HUES48 (cell line): ENCODE measurements around the gene TMEM244.
"Not testable (repeated sequence)": the region's sequence is repeated elsewhere in the genome, so short reads cannot be mapped to it uniquely, and the experiment has no call there.

ENCODE experiments used
- H3K27ac ChIP-seq: one replicate; pipeline ENCODE4 v1.7.0; 2013; ENCODE audit warnings: low read depth, low read length, inconsistent platforms
- H3K27me3 ChIP-seq: 2 replicates; pipeline ENCODE4 v1.6.1; 2013; ENCODE audit warnings: mild to moderate bottlenecking, low read length; ENCODE audit not compliant: control insufficient read depth, insufficient read depth
- H3K36me3 ChIP-seq: 2 replicates; pipeline ENCODE4 v1.6.1; 2013; ENCODE audit warnings: low read length; ENCODE audit not compliant: control insufficient read depth, insufficient read depth
- H3K4me1 ChIP-seq: 2 replicates; pipeline ENCODE4 v1.6.1; 2013; ENCODE audit warnings: mild to moderate bottlenecking, low read length; ENCODE audit not compliant: control insufficient read depth, insufficient read depth
- H3K4me3 ChIP-seq: 2 replicates; pipeline ENCODE4 v1.5.1; 2013; ENCODE audit warnings: mild to moderate bottlenecking, low read depth, low read length
- H3K9ac ChIP-seq: 2 replicates; pipeline ENCODE4 v1.6.1; 2013; ENCODE audit warnings: mild to moderate bottlenecking, low read depth, low read length, moderate library complexity
- H3K9me3 ChIP-seq: 2 replicates; pipeline ENCODE4 v1.6.1; 2013; ENCODE audit warnings: low read length; ENCODE audit not compliant: control insufficient read depth, insufficient read depth

Gene TMEM244

DNA sequence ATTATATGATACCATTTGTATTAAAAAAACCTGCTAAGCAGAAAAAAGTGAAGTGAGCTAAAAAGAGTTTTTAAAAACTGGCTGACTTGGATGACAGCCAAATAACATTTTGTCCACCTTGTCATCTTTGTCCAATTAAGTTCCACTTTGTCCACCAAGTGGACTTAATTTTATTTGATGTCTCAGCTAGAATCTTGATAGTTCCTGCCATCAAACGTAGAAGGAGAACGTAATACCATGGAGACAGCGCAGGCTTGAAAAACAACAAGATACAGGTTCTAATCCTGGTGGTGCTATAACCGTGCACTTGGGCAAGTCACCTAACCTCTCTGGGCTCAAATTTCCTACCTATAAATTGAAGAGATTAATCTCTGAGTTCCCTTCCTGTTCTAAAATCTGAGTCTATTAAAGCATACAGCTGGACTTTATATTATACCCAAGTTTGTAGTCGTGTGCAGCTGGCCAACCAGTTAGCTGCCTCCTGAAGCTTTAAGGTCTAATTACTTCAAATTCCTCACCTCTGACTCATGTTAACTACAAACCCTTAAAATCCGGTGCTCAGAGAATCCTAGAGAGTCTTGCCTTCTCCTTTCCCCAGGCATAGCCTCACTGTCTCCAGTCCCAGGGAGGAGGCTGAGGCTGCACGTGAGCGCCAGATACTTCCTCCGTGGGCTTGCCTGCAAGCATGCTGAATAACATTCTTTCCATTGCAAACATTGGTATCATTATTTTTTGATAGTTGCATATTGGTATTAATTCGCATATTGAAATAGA lies 16.8 kb downstream of the TMEM244 start:
- no peaks in the 10 kb centered on the region for H3K27me3 ChIP-seq
- H3K9me3 ChIP-seq, result no peaks in the 10 kb centered on the region

DNA sequence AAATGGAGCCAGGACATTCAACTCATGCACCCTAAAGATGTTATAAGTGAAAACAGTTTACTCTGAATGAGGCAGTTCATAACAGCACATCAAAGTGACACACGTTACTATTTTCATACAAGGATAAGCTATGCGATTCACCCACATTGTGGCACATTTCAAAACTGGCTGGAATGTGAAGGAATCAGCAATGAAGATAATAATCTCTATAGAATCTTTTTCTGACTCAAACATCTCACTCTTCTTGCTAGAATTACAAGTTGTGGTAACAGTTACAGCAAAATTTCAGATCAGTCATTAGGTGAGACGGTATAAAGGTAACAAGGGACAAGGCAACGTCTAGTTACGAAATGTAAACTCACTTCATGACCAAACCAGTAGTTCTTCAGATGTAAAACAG lies 17.5 kb downstream of the TMEM244 start:
- no peaks in the 10 kb centered on the region for H3K27me3 ChIP-seq
- H3K4me3 ChIP-seq, result no peak overlapping the region
- no peaks in the 10 kb centered on the region for H3K9me3 ChIP-seq
- H3K36me3 ChIP-seq, result no peaks in the 10 kb centered on the region
- H3K9ac ChIP-seq, result no peak overlapping the region
- no peak overlapping the region for H3K27ac ChIP-seq
- H3K4me1 ChIP-seq, result no peaks in the 10 kb centered on the region; the same call in 1 of the 2 replicates

More for the DNA sequence above, 16.8 kb downstream of the TMEM244 start:
- no peaks in the 10 kb centered on the region for H3K36me3 ChIP-seq
- peak overlapping the region; percentile 4 for H3K27ac ChIP-seq
- no peak overlapping the region for H3K9ac ChIP-seq
- no peak overlapping the region for H3K4me3 ChIP-seq
- H3K4me1 ChIP-seq, result no peaks in the 10 kb centered on the region; the same call in 1 of the 2 replicates

DNA sequence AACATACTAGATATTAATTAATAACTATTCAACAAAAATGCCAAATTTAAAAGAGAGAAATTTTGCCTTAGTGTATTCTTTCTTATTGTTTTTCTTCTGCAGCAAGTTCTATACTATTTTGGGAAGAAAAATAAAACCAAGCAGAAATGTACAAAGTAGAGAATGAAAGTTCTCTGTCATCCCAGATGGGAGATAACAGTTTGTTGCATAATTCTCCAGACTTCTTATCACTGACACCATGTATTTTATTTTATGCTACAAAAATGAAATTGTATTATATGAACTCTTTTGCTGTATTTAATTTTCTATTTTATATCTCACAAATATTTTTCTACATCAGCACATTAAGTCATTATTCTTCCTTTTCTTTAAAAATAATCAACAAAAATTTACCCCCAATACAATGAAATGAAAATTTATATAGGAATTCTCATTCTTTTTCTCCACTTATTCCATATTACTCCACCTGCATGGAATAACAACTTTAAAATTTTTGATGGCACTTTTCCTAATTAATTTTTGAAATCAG lies 18.2 kb downstream of the TMEM244 start:
- Histone ChIP-seq H3K9me3 (no peaks in the 10 kb centered on the region), H3K27ac (no peak overlapping the region), H3K36me3 (no peaks in the 10 kb centered on the region), H3K27me3 (no peaks in the 10 kb centered on the region), H3K9ac (no peak overlapping the region), H3K4me3 (no peak overlapping the region), H3K4me1 (no peaks in the 10 kb centered on the region; the same call in 1 of the 2 replicates)

DNA sequence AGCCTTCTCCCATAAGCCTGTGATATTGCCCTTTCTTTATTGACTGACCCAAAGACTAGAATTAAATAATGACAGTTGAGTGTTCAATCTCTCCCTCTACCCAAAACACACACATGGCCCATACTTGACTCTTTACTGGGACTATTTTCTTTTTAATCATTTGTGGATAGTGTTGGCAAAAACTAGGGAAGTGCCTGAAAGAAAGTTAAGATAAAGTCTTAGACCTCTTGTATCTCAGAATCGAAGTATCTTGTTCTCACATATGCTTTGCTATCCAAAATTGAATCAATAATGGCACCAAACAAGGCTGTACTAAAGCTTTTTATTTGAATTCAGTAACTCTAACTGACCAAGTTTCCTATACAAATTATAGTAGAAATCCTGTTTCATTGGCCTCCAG lies 19.0 kb downstream of the TMEM244 start:
- Histone ChIP-seq H3K9ac (no peak overlapping the region), H3K9me3 (no peaks in the 10 kb centered on the region), H3K27me3 (no peaks in the 10 kb centered on the region), H3K36me3 (no peaks in the 10 kb centered on the region), H3K4me3 (no peak overlapping the region), H3K27ac (no peak overlapping the region), H3K4me1 (no peaks in the 10 kb centered on the region; the same call in 1 of the 2 replicates)

DNA sequence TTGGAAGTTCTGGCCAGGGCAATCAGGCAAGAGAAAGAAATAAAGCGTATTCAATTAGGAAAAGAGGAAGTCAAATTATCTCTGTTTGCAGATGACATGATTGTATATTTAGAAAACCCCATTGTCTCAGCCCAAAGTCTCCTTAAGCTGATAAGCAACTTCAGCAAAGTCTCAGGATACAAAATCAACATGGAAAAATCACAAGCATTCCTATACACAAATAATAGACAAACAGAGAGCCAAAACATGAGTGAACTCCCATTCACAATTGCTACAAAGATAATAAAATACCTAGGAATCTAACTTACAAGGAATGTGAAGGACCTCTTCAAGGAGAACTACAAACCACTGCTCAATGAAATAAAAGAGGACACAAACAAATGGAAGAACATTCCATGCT lies 21.6 kb downstream of the TMEM244 start:
- not testable (repeated sequence) for H3K9ac ChIP-seq, H3K27me3 ChIP-seq, H3K36me3 ChIP-seq, H3K27ac ChIP-seq, H3K4me1 ChIP-seq, H3K9me3 ChIP-seq, H3K4me3 ChIP-seq

DNA sequence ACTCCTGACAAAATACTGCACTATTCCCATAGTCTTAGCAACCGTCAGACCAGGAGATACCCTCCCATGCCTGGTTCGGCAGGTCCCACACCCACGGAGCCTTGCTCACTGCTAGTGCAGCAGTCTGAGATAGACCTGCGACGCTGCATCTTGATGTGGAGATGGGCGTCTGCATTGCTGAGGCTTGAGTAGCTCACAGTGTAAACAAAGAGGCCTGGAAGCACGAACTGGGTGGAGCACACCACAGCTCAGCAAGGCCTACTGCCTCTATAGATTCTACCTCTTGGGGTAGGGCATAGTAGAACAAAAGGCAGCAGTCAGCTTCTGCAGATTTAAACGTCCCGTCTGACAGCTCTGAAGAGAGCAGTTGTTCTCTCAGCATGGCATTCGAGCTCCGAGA lies 25.4 kb downstream of the TMEM244 start:
- Histone ChIP-seq H3K4me3 (no peak overlapping the region), H3K4me1 (no peaks in the 10 kb centered on the region), H3K27ac (no peak overlapping the region)

DNA sequence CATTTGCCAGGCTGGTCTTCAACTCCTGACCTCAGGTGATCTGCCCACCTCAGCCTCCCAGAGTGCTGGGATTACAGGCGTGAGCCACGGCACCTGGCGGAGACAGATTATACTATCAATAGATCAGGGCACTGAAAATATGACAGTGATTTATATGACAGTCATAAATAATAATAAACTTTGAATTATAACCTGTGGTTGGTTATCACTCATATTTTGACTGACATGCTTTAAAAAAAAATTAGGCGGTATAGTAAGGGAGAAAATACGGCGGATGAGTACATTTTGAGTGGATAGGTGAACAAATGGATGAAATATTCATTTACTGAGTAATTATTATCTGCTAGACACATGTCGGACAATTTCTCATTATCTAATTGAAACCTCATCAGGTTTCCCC lies 28.8 kb downstream of the TMEM244 start:
- H3K4me3 ChIP-seq, result no peak overlapping the region
- no peaks in the 10 kb centered on the region for H3K27me3 ChIP-seq
- H3K4me1 ChIP-seq, result no peaks in the 10 kb centered on the region
- no peak overlapping the region for H3K9ac ChIP-seq
- no peak overlapping the region for H3K27ac ChIP-seq
- no peaks in the 10 kb centered on the region for H3K36me3 ChIP-seq
- no peaks in the 10 kb centered on the region for H3K9me3 ChIP-seq

More for the DNA sequence above, 25.4 kb downstream of the TMEM244 start:
- no peaks in the 10 kb centered on the region for H3K9me3 ChIP-seq
- no peak overlapping the region for H3K9ac ChIP-seq
- H3K36me3 ChIP-seq, result no peaks in the 10 kb centered on the region
- no peaks in the 10 kb centered on the region for H3K27me3 ChIP-seq

DNA sequence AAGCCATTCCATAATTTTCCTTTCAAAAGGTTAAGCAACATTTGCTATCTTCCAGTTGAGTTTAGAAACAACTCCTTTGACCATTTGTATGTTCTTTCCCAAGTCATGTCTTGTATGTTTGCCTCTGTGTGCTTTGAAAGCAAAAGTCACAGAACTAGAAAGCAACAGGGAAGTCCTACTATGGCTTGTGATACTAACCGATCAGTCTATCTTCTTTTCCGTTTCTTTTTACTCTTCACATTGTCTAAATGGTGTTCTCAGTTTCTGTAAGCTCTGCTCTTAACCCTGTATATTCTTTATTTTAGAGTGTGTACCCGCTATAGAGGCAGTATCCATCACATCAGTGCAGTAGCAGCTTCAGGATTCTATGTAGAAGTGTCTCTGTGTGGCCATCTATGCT lies 32.9 kb downstream of the TMEM244 start:
- Histone ChIP-seq H3K4me1 (no peaks in the 10 kb centered on the region), H3K27me3 (no peaks in the 10 kb centered on the region), H3K27ac (no peak overlapping the region), H3K36me3 (no peaks in the 10 kb centered on the region), H3K4me3 (no peak overlapping the region), H3K9ac (no peak overlapping the region), H3K9me3 (no peaks in the 10 kb centered on the region)

DNA sequence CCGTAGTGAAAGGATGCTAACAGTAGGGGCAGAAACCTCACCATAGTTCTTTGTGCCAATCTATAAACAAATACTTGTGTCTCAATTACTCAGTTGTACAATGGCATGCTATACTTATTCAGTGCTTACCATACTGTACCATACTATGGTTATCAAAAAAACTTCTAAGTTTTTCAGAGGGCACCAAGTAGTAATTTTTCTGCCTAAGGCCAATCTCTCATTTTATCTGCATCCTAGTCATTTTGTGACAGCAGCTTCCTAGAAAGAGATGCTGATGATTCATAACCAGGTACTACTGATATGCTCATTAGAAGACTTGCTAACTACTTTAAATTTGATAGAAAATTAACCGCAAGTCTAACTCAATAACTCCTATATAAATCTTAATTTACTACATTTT lies 42.9 kb downstream of the TMEM244 start:
- Histone ChIP-seq H3K9ac (no peak overlapping the region), H3K4me3 (no peak overlapping the region), H3K27ac (no peak overlapping the region), H3K9me3 (no peaks in the 10 kb centered on the region), H3K36me3 (no peaks in the 10 kb centered on the region), H3K4me1 (no peaks in the 10 kb centered on the region), H3K27me3 (no peaks in the 10 kb centered on the region)

DNA sequence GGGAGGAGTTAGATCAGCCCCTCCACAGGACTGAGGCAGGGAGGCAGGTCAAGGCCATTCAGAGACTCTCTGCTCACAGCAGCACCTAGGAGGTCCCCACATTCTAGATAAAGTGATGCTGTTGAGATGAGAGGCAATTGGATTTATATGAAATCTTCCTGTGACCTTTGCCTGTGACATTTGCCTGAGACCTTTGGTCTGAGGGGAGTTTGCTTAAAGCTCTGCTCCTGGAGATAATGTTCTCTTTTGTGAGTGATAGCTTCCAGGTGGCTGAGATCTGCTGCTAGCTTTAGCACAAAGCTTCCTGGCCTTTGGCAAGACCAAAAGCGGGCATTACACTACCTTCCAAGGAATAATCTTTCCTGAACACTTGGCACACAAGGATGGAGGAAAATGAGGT lies 43.3 kb downstream of the TMEM244 start:
- no peaks in the 10 kb centered on the region for H3K36me3 ChIP-seq
- H3K27me3 ChIP-seq, result no peaks in the 10 kb centered on the region
- no peak overlapping the region for H3K27ac ChIP-seq
- H3K9ac ChIP-seq, result no peak overlapping the region
- no peaks in the 10 kb centered on the region for H3K9me3 ChIP-seq
- no peaks in the 10 kb centered on the region for H3K4me1 ChIP-seq
- H3K4me3 ChIP-seq, result no peak overlapping the region

DNA sequence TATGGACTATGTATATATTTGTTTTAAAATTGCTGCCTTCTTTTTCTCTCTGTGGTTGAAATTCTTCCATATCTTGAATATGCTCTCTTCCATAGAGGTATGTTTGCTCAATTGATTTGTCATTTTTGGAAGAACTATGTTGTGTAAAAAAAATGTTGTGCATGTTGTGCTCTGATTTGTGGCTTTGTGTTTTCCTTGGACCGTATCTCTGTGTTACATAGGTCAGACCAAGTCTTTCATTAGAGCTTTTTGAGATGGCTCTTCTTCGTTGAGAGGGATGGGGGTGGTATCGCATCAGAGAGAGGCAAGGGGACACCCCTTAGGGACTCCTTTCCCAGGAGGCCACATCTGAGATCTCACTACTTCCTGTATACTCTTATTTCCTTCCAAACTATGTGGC lies 43.8 kb downstream of the TMEM244 start:
- Histone ChIP-seq H3K36me3 (no peaks in the 10 kb centered on the region), H3K27me3 (no peaks in the 10 kb centered on the region), H3K27ac (no peak overlapping the region), H3K4me1 (no peaks in the 10 kb centered on the region), H3K9ac (no peak overlapping the region), H3K9me3 (no peaks in the 10 kb centered on the region), H3K4me3 (no peak overlapping the region)
